Astrocyte of the cerebellum (primary cell): Measurements from ENCODE around the gene MYO1D.
"Not testable (repeated sequence)": the region's sequence is repeated elsewhere in the genome, so short reads cannot be mapped to it uniquely, and the experiment has no call there.

Experiments used
- DNase-seq: peaks from one replicate; pipeline ENCODE4 v3.0.0-alpha.2; 2011; ENCODE audit warnings: low read depth
- H3K4me3 ChIP-seq: 2 replicates; pipeline ENCODE4 v1.5.1; 2011; ENCODE audit warnings: mild to moderate bottlenecking, low read depth, low read length, moderate library complexity
- CTCF ChIP-seq: IDR thresholded peaks from 2 replicates; pipeline ENCODE4 v1.5.1; 2012; ENCODE audit warnings: low read length, low read depth, moderate library complexity, mild to moderate bottlenecking; ENCODE audit errors: missing control alignments
- in situ Hi-C: cut with HindIII; loops from 2 replicates; pipeline ENCODE4 v1.10.0; 2017; ENCODE audit warnings: low sequenced_read_pairs

MYO1D gene

GRCh38 chr17:32876417-32877163 is at the start of gene MYO1D:
MYO1D (minus strand) TSS chr17:32877124; CDS start chr17:32876872, 252 bp downstream.
- in situ Hi-C loops, result no loop called here
- no peak for DNase-seq
- peak; percentile 31 for TF ChIP-seq CTCF
- peak within 1 kb of the TSS; percentile 59 for H3K4me3 ChIP-seq

- in situ Hi-C loops, result no loop called here
Measured at GRCh38 chr17:32926183-32926582, 49.3 kb upstream of the MYO1D start.

GRCh38 chr17:32923905-32924304 is 47.0 kb upstream of the MYO1D start:
- in situ Hi-C loops, H3K4me3 ChIP-seq, DNase-seq: not testable (repeated sequence)

More at GRCh38 chr17:32926183-32926582, 49.3 kb upstream of the MYO1D start:
- no peak for TF ChIP-seq CTCF
- no peak overlapping the region for H3K4me3 ChIP-seq
- no peak for DNase-seq

- in situ Hi-C loops, result no loop called here
- DNase-seq, result no peak
- TF ChIP-seq CTCF, result no peak
- no peak overlapping the region for H3K4me3 ChIP-seq
Measured at GRCh38 chr17:32921017-32921416, 44.1 kb upstream of the MYO1D start.

GRCh38 chr17:32920293-32920692 is 43.4 kb upstream of the MYO1D start:
- no peak for TF ChIP-seq CTCF
- H3K4me3 ChIP-seq, result no peak overlapping the region
- in situ Hi-C loops, result no loop called here
- no peak for DNase-seq

GRCh38 chr17:32919876-32920275 is 43.0 kb upstream of the MYO1D start:
- not testable (repeated sequence) for DNase-seq, H3K4me3 ChIP-seq
- in situ Hi-C loops, result loop anchor here (10.0 kb wide), 2 partner anchors 75 to 145 kb away; no protein-coding TSS in a partner anchor

GRCh38 chr17:32917842-32918241 is 40.9 kb upstream of the MYO1D start:
- no peak for TF ChIP-seq CTCF
- in situ Hi-C loops, result loop anchor here (10.0 kb wide), 2 partner anchors 73 to 143 kb away; no protein-coding TSS in a partner anchor
- no peak for DNase-seq
- H3K4me3 ChIP-seq, result no peak overlapping the region
